ENCODE results near the gene EFCAB7. TPM values are rescaled to one million over a fixed set of nuclear protein-coding genes. Genes with fewer than 3 reads are reported as not detected.

EFCAB7 gene
- total and polyA plus RNA-seq, 2 of the 8 experiments (the other 6 are each of a cell fraction or from before 2014, with no cell fraction given) = 1.1 to 3.1 TPM

DNA sequence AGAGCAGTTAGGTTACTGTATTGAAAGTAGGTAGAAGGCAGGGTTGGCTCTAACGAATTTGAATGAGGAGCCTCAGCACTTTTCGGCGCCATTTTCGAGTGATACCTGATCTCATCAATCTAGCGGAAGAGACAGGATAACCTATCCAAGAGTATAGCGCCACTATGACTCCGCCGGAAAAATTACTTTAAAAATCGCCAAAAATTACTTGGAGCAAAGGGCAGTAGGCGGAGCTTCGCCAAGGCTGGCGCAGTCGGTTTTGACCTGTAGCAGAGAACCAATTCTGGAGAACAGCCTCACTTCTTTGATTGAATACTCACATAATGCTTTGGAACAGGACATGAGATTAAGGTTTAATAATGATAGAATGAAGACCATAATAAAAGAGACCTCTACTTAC is 25.6 kb downstream of the EFCAB7 start:
- H4K20me1 ChIP-seq (replicated peaks in 1 of 2; ENCODE audit: control insufficient read depth in 1 of 2, insufficient read depth in 2 of 2, low read length in 2 of 2) = no peaks in the 10 kb centered on the region
- no peak overlapping the region for H3K9ac ChIP-seq (replicated peaks in 1 of 4; ENCODE audit: extremely low read depth in 1 of 4, low read depth in 3 of 4, low read length in 3 of 4)
- H2BK12ac ChIP-seq (ENCODE audit: low read depth, low read length) = no peak overlapping the region
- H2BK5ac ChIP-seq (ENCODE audit: low read depth, low read length) = no peak overlapping the region
- H2BK120ac ChIP-seq (replicated peaks; ENCODE audit: low read depth, low read length) = no peak overlapping the region
- WGBS, 2 experiments (ENCODE audit: extremely low coverage in 1 of 2, insufficient coverage in 1 of 2, insufficient read length in 1 of 2, insufficient replicate concordance in 2 of 2, low coverage in 1 of 2, low lambda C conversion rate in 2 of 2, missing lambda C conversion rate in 1 of 2) = 97% methylated on average over 13 of the region's 13 CpGs; no CpG with 5 or more reads in 1 of the 2 experiments
- H3K27ac ChIP-seq (ENCODE audit: low read depth, low read length) = no peak overlapping the region
- H4K91ac ChIP-seq (replicated peaks; ENCODE audit: insufficient read length, low read length) = no peak overlapping the region
- H2AK5ac ChIP-seq (ENCODE audit: low read depth, low read length) = no peak overlapping the region
- ChIA-PET POLR2A (ENCODE audit: partially characterized antibody) (no interaction called here), CTCF (ENCODE audit: partially characterized antibody) (interaction anchor here (0.6 to 1.2 kb wide), 3 partner anchors 9 to 68 kb away, joined by 3 to 4 read pairs (median 4); no protein-coding TSS in a partner anchor)
- H3K79me2 ChIP-seq (ENCODE audit: control insufficient read depth in 1 of 2, insufficient read depth in 2 of 2, low read length in 2 of 2) = no peaks in the 10 kb centered on the region
- no peak overlapping the region for H4K8ac ChIP-seq (ENCODE audit: extremely low read depth, insufficient read depth, low read length)
- no peak overlapping the region for H3K56ac ChIP-seq (replicated peaks; ENCODE audit: insufficient read length, low read depth, low read length)
- no peaks in the 10 kb centered on the region for H3K36me3 ChIP-seq (ENCODE audit: control insufficient read depth in 2 of 4, insufficient read depth in 4 of 4, low read length in 3 of 4)
- no peak overlapping the region for H3K23ac ChIP-seq (ENCODE audit: insufficient read length)
- H3K4ac ChIP-seq (replicated peaks; ENCODE audit: insufficient read length, low read depth, low read length) = no peak overlapping the region
- H3K14ac ChIP-seq (ENCODE audit: insufficient read length) = no peak overlapping the region
- no peak overlapping the region for H2AFZ ChIP-seq (ENCODE audit: low read length)
- H3K4me1 ChIP-seq (replicated peaks in 1 of 4; ENCODE audit: control insufficient read depth in 3 of 4, insufficient read depth in 4 of 4, low read length in 3 of 4) = no peaks in the 10 kb centered on the region
- DNase-seq (ENCODE audit: low read depth in 1 of 2, low spot score in 2 of 2) (no peak), FAIRE-seq (no peak)
- no peaks in the 10 kb centered on the region for H3K23me2 ChIP-seq (ENCODE audit: low read depth, low read length)
- no peaks in the 10 kb centered on the region for H3K9me3 ChIP-seq (ENCODE audit: insufficient read depth in 2 of 2, low read depth in 1 of 2, low read length in 1 of 2)
- no peak overlapping the region for H3K4me3 ChIP-seq (ENCODE audit: extremely low read depth in 1 of 4, insufficient read depth in 2 of 4, low read depth in 3 of 4, low read length in 4 of 4)
- no peak overlapping the region for H3K18ac ChIP-seq (ENCODE audit: extremely low read depth, low read length)
- H2BK20ac ChIP-seq (ENCODE audit: low read length) = no peak overlapping the region
- H2BK15ac ChIP-seq (ENCODE audit: low read length) = no peak overlapping the region
- H3K79me1 ChIP-seq (ENCODE audit: low read depth, low read length) = no peaks in the 10 kb centered on the region
- no peak overlapping the region for H3K4me2 ChIP-seq (ENCODE audit: insufficient read depth in 1 of 2, low read depth in 2 of 2, low read length in 2 of 2)
- no peak overlapping the region for H4K5ac ChIP-seq (ENCODE audit: insufficient read length, low read depth, low read length)
- H3K27me3 ChIP-seq (replicated peaks in 1 of 4; ENCODE audit: control insufficient read depth in 3 of 4, extremely low read depth in 1 of 4, insufficient read depth in 3 of 4, low read length in 3 of 4) = no peaks in the 10 kb centered on the region
- TF ChIP-seq ZNF274 (IDR thresholded peaks at IDR 0.05; ENCODE audit: borderline replicate concordance, extremely low read depth, low read length) = no peak
- no peak for TF ChIP-seq BACH1 (IDR thresholded peaks at IDR 0.05; ENCODE audit: low read length)
- no peak for TF ChIP-seq EGR1 (IDR thresholded peaks at IDR 0.05; ENCODE audit: borderline replicate concordance, low read depth, low read length)
- no peak for TF ChIP-seq KDM4A (IDR thresholded peaks at IDR 0.05; ENCODE audit: low read depth, low read length, severe bottlenecking)
- no peak for TF ChIP-seq HDAC2 (IDR thresholded peaks at IDR 0.05; ENCODE audit: borderline replicate concordance in 1 of 2, low read depth in 2 of 2, low read length in 2 of 2)
- TF ChIP-seq USF2 (IDR thresholded peaks at IDR 0.05; ENCODE audit: low read length) = no peak
- TF ChIP-seq CTCF (IDR thresholded peaks at IDR 0.05; ENCODE audit: control extremely low read depth in 1 of 3, insufficient read depth in 1 of 3, low read depth in 1 of 3, low read length in 3 of 3) = no peak
- TF ChIP-seq TCF12 (IDR thresholded peaks at IDR 0.05; ENCODE audit: low read depth, low read length) = no peak
- no peak for TF ChIP-seq RXRA (IDR thresholded peaks at IDR 0.05; ENCODE audit: insufficient read depth, low read depth, low read length)
- TF ChIP-seq TAF7 (optimal IDR thresholded peaks at IDR 0.05; ENCODE audit: borderline replicate concordance, low read depth, low read length) = no peak

All from H1 (cell line).